H9 (cell line): Measurements from ENCODE around the gene TMEM175. TPM values are rescaled to one million over a fixed set of nuclear protein-coding genes. Genes with fewer than 3 reads are reported as not detected.

Experiments used
- DNase-seq: peaks from one replicate; pipeline ENCODE4 v3.0.0-alpha.2; 2017
- H2AFZ ChIP-seq: one replicate; pipeline ENCODE4 v1.6.1; 2013; ENCODE audit warnings: mild to moderate bottlenecking, low read length, control low read depth, moderate library complexity
- H2AK5ac ChIP-seq: 2 replicates; pipeline ENCODE4 v1.6.1; 2013; ENCODE audit warnings: low read length, control low read depth, mixed read lengths; ENCODE audit not compliant: insufficient read length
- H2BK120ac ChIP-seq: one replicate; pipeline ENCODE4 v1.6.1; 2013; ENCODE audit warnings: low read depth, mild to moderate bottlenecking, low read length, control low read depth, inconsistent platforms; ENCODE audit not compliant: poor library complexity, severe bottlenecking
- H2BK12ac ChIP-seq: 2 replicates; pipeline ENCODE4 v1.6.1; 2013; ENCODE audit warnings: low read length, control low read depth, mixed read lengths, low read depth; ENCODE audit not compliant: insufficient read length
- H2BK15ac ChIP-seq: 2 replicates; pipeline ENCODE4 v1.6.1; 2013; ENCODE audit warnings: low read depth, low read length, control low read depth
- H2BK20ac ChIP-seq: one replicate; pipeline ENCODE4 v1.6.1; 2013; ENCODE audit warnings: low read depth, mild to moderate bottlenecking, low read length, control low read depth, inconsistent platforms; ENCODE audit not compliant: poor library complexity, severe bottlenecking
- H2BK5ac ChIP-seq: 2 replicates; pipeline ENCODE4 v1.6.1; 2013; ENCODE audit warnings: low read length, control low read depth, mixed read lengths; ENCODE audit not compliant: insufficient read length
- H3K14ac ChIP-seq: 2 replicates; pipeline ENCODE4 v1.6.1; 2013; ENCODE audit warnings: low read length, control low read depth; ENCODE audit not compliant: insufficient read depth
- H3K18ac ChIP-seq: 2 replicates; pipeline ENCODE4 v1.6.1; 2013; ENCODE audit warnings: low read depth, mild to moderate bottlenecking, mixed read lengths, low read length, control low read depth; ENCODE audit not compliant: insufficient read length
- H3K23ac ChIP-seq: 2 replicates; pipeline ENCODE4 v1.6.1; 2013; ENCODE audit warnings: low read length, control low read depth, mixed read lengths, low read depth; ENCODE audit not compliant: insufficient read length
- H3K23me2 ChIP-seq: 2 replicates; pipeline ENCODE4 v1.6.1; 2013; ENCODE audit warnings: low read depth, mild to moderate bottlenecking, mixed read lengths, low read length, control low read depth; ENCODE audit not compliant: insufficient read length, poor library complexity, severe bottlenecking
- H3K27ac ChIP-seq: 2 replicates; pipeline ENCODE4 v1.5.1; 2013; ENCODE audit warnings: low read length, control low read depth, mixed read lengths, low read depth; ENCODE audit not compliant: insufficient read length
- H3K27me3 ChIP-seq: 2 replicates; pipeline ENCODE4 v1.6.1; 2013; ENCODE audit warnings: low read length, control low read depth, inconsistent platforms; ENCODE audit not compliant: insufficient read depth
- H3K4ac ChIP-seq: 2 replicates; pipeline ENCODE4 v1.6.1; 2013; ENCODE audit warnings: low read depth, mild to moderate bottlenecking, control low read depth, inconsistent platforms, low read length, moderate library complexity
- H3K4me1 ChIP-seq: 2 replicates; pipeline ENCODE4 v1.6.1; 2013; ENCODE audit warnings: low read length, control low read depth, inconsistent platforms; ENCODE audit not compliant: insufficient read depth
- H3K4me2 ChIP-seq: 2 replicates; pipeline ENCODE4 v1.6.1; 2013; ENCODE audit warnings: low read length, control low read depth, mixed read lengths; ENCODE audit not compliant: insufficient read length, insufficient read depth
- H3K56ac ChIP-seq: 2 replicates; pipeline ENCODE4 v1.6.1; 2013; ENCODE audit warnings: low read depth, mild to moderate bottlenecking, mixed read lengths, low read length, control low read depth; ENCODE audit not compliant: insufficient read length
- H3K79me1 ChIP-seq: 2 replicates; pipeline ENCODE4 v1.6.1; 2013; ENCODE audit warnings: low read depth, mild to moderate bottlenecking, moderate library complexity, low read length, control low read depth, inconsistent platforms; ENCODE audit not compliant: insufficient read depth, poor library complexity, severe bottlenecking
- H3K79me2 ChIP-seq: 2 replicates; pipeline ENCODE4 v1.6.1; 2013; ENCODE audit warnings: low read length, control low read depth, inconsistent platforms; ENCODE audit not compliant: insufficient read depth
- H3K9ac ChIP-seq: 2 replicates; pipeline ENCODE4 v1.6.1; 2013; ENCODE audit warnings: low read length, control low read depth, mixed read lengths; ENCODE audit not compliant: insufficient read length; ENCODE audit errors: extremely low read depth
- H3K9me3 ChIP-seq: one replicate; pipeline ENCODE4 v1.6.1; 2013; ENCODE audit warnings: low read depth, low read length, inconsistent platforms; ENCODE audit not compliant: control insufficient read depth
- H3T11ph ChIP-seq: one replicate; pipeline ENCODE4 v1.6.1; 2013; ENCODE audit warnings: mild to moderate bottlenecking, low read length, control low read depth, inconsistent platforms
- H4K20me1 ChIP-seq: one replicate; pipeline ENCODE4 v1.6.1; 2013; ENCODE audit not compliant: control insufficient read depth, insufficient read length, insufficient read depth
- H4K5ac ChIP-seq: 2 replicates; pipeline ENCODE4 v1.6.1; 2013; ENCODE audit warnings: low read depth, mild to moderate bottlenecking, mixed read lengths, low read length, control low read depth; ENCODE audit not compliant: insufficient read length
- H4K8ac ChIP-seq: replicated peaks from 2 replicates; pipeline ENCODE4 v1.6.1; 2013; ENCODE audit warnings: low read length, control low read depth, mixed read lengths, low read depth; ENCODE audit not compliant: insufficient read length
- H4K91ac ChIP-seq: 2 replicates; pipeline ENCODE4 v1.6.1; 2013; ENCODE audit warnings: low read depth, mild to moderate bottlenecking, moderate library complexity, mixed read lengths, low read length, control low read depth; ENCODE audit not compliant: insufficient read length
- H3K27ac Mint-ChIP-seq, 3 experiments: 2 replicates in 2 of 3; 3 replicates in 1 of 3; pipeline ENCODE4 v1.8.0; 2020 to 2021; ENCODE audit warnings: mixed read lengths in 3 of 3, mild to moderate bottlenecking in 1 of 3, moderate library complexity in 1 of 3
- H3K27me3 Mint-ChIP-seq: 2 replicates; pipeline ENCODE4 v1.8.0; 2021; ENCODE audit warnings: low read depth, mild to moderate bottlenecking, moderate library complexity, mixed read lengths
- H3K36me3 Mint-ChIP-seq, 3 experiments: 2 replicates in 2 of 3; 3 replicates in 1 of 3; pipeline ENCODE4 v1.8.0; 2020 to 2021; ENCODE audit warnings: low read depth in 3 of 3, mixed read lengths in 3 of 3; ENCODE audit not compliant: insufficient read depth in 1 of 3
- H3K4me1 Mint-ChIP-seq, 2 experiments: 2 replicates each; pipeline ENCODE4 v1.8.0; 2020; ENCODE audit warnings: mixed read lengths in 2 of 2
- H3K4me3 Mint-ChIP-seq, 2 experiments: 2 replicates in 1 of 2; 3 replicates in 1 of 2; pipeline ENCODE4 v1.8.0; 2020 to 2021; ENCODE audit warnings: mild to moderate bottlenecking in 2 of 2, mixed read lengths in 2 of 2, moderate library complexity in 1 of 2
- H3K9me3 Mint-ChIP-seq, 2 experiments: 2 replicates in 1 of 2; 3 replicates in 1 of 2; pipeline ENCODE4 v1.8.0; 2020; ENCODE audit warnings: mild to moderate bottlenecking in 2 of 2, mixed read lengths in 2 of 2, moderate library complexity in 1 of 2
- WGBS: extraction: QIAGEN DNeasy Blood & Tissue Kit; methylation state at CpG from one replicate; pipeline ENCODE4 v1.1.7; 2013; ENCODE audit warnings: missing lambda C conversion rate, low lambda C conversion rate, mixed read lengths; ENCODE audit not compliant: insufficient read length; ENCODE audit errors: extremely low coverage; 5-methylcytosine and 5-hydroxymethylcytosine counted together
- total RNA-seq: library from RNA; stranded (reverse); gene quantifications from 2 replicates; pipeline ENCODE4 v1.2.1, GENCODE V29; 2021
- TF ChIP-seq, protein P1 (sequence below): fragments of 200-600 bp; sonication (generic); conservative IDR thresholded peaks from 3 replicates; pipeline ENCODE4 v1.8.0; 2021; ENCODE audit warnings: antibody characterized with exemption, mild to moderate bottlenecking

TMEM175 gene
- total RNA-seq, 1 experiment from 2014 or later, result 6.4 TPM

DNA sequence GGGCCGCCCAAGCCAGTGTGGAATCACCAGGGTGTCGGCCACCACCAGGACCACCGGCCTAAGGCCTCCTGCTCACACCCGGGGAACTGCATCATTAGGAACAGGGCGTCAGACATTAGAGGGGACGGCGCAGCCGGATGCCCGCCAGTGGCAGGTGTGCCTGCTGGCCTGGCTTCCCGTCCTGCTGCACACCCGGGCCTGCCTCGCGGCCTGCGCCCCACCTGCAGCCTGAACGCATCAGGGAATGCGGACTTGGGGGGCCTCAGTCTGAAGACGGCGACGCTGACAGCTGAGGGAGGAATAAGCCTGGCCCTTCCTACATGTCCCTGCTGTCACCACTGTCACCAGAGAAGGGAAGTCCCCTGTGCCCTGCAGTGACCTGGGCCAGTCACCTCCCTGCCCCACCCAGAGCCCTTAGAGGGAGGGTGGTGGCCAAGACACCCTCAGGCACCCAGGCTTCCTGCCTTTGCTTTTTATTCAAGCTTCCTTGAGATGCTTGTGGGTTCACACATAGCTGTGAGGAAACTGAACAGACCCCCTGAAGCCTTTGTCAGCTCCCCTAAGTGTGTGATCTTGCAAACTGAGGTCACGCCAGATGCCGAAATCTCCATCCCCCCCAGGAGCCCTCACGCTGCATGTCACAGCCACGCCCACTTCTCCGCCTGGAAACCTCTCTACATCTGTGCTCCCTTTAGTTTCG is 37.9 kb downstream of the TMEM175 start:
- H3K79me1 ChIP-seq, result no peaks in the 10 kb centered on the region
- no peaks in the 10 kb centered on the region for H3K4me1 ChIP-seq
- H3K27me3 ChIP-seq, result peaks cover 3% of the 10 kb centered on the region; the same call in 1 of the 2 replicates
- DNase-seq, result no peak
- H2AK5ac ChIP-seq, result no peak overlapping the region
- H3K23me2 ChIP-seq, result peaks cover 5% of the 10 kb centered on the region
- H3K9me3 ChIP-seq, result no peaks in the 10 kb centered on the region
- H3K4ac ChIP-seq, result no peak overlapping the region
- H4K5ac ChIP-seq, result no peak overlapping the region
- no peak overlapping the region for H3K23ac ChIP-seq
- H3K56ac ChIP-seq, result no peak overlapping the region
- H3K79me2 ChIP-seq, result no peaks in the 10 kb centered on the region
- no peak overlapping the region for H3K4me2 ChIP-seq
- H3K14ac ChIP-seq, result no peak overlapping the region
- H4K91ac ChIP-seq, result no peak overlapping the region
- TF ChIP-seq, protein P1, sequence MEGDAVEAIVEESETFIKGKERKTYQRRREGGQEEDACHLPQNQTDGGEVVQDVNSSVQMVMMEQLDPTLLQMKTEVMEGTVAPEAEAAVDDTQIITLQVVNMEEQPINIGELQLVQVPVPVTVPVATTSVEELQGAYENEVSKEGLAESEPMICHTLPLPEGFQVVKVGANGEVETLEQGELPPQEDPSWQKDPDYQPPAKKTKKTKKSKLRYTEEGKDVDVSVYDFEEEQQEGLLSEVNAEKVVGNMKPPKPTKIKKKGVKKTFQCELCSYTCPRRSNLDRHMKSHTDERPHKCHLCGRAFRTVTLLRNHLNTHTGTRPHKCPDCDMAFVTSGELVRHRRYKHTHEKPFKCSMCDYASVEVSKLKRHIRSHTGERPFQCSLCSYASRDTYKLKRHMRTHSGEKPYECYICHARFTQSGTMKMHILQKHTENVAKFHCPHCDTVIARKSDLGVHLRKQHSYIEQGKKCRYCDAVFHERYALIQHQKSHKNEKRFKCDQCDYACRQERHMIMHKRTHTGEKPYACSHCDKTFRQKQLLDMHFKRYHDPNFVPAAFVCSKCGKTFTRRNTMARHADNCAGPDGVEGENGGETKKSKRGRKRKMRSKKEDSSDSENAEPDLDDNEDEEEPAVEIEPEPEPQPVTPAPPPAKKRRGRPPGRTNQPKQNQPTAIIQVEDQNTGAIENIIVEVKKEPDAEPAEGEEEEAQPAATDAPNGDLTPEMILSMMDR, result no peak
- no peak overlapping the region for H3K27ac ChIP-seq
- no peaks in the 10 kb centered on the region for H4K20me1 ChIP-seq
- no peak overlapping the region for H2BK5ac ChIP-seq
- Mint-ChIP-seq H3K9me3 (peaks cover 3 to 4% of the 10 kb centered on the region in 2 experiments; a peak in 3 of 5 replicates), H3K27me3 (peaks cover 14% of the 10 kb centered on the region), H3K27ac (no peak overlapping the region), H3K36me3 (no peaks in the 10 kb centered on the region), H3K4me3 (no peak overlapping the region; a peak in 1 of 5 replicates), H3K4me1 (peaks cover 0 to 2% of the 10 kb centered on the region in 2 experiments; a peak in 1 of 4 replicates)
- H4K8ac ChIP-seq, result no peak overlapping the region
- H2BK15ac ChIP-seq, result no peak overlapping the region
- no peak overlapping the region for H3K9ac ChIP-seq
- no peak overlapping the region for H2AFZ ChIP-seq
- no CpG with 5 or more reads among the region's 25 CpGs for WGBS
- no peak overlapping the region for H2BK12ac ChIP-seq
- no peak overlapping the region for H3K18ac ChIP-seq
- H3T11ph ChIP-seq, result no peak overlapping the region
- no peak overlapping the region for H2BK20ac ChIP-seq
- no peak overlapping the region for H2BK120ac ChIP-seq
